ENCODE data around the gene TRIM68.

Gene TRIM68

GRCh38 chr11:4637662-4638047 lies 29.6 kb upstream of the TRIM68 start:
- H3K27me3 ChIP-seq (ENCODE audit: control insufficient read depth in 1 of 2, insufficient read depth in 2 of 2, low read length in 2 of 2) = peaks cover 4 to 9% of the 10 kb centered on the region in 2 donors
- no peak overlapping the region for H3K27ac ChIP-seq (ENCODE audit: low read depth, low read length)
- no peak overlapping the region for H3K9ac ChIP-seq (ENCODE audit: low read depth in 1 of 2, low read length in 2 of 2)
- H3K4me3 ChIP-seq (ENCODE audit: low read depth in 1 of 2, low read length in 2 of 2) = no peak overlapping the region
- H3K36me3 ChIP-seq (ENCODE audit: control insufficient read depth in 1 of 2, insufficient read depth in 2 of 2, low read length in 2 of 2) = no peaks in the 10 kb centered on the region
- no peaks in the 10 kb centered on the region for H3K4me1 ChIP-seq (ENCODE audit: control insufficient read depth in 1 of 2, insufficient read depth in 2 of 2, low read length in 2 of 2)
- H3K9me3 ChIP-seq (ENCODE audit: control insufficient read depth in 1 of 2, low read length in 2 of 2) = no peaks in the 10 kb centered on the region

DNA sequence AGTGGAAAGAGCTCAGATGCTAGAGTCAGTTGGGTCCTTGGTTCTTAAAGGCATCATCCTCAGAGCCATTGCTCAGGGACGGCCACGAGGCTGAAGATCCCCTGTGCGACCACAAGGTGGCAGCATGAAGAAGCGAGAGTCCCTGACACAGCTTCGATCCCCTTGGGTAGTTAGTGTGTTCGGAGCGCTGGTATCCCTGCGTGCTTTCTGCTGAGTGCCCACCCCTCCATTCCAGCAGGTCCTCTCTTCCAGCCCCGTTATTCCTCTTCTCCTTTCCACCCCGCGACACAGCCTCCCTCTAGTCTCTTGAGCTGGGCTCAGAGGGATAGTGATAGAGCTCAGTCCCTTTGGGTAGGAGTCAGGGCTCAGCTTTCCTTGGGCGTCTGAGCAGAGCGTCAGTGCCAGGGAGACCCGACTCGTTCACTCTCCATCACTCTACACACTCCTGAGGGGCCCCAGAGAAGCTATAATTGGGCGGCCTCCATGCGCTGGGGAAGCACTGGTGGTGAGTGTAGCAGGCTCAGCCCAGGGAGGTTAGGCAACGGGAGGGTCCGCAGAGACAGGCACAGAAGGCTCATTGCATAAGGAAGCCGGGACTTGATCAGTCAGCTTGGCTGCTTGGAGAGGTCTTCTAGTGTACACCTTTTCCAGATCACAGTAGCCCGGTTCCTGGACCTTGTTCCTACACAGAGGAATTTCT lies 29.1 kb upstream of the TRIM68 start, which contains the start of gene OR51D1:
OR51D1 (plus strand) TSS at position 516 of the 700 bp plus-strand sequence. CDS start 2,314 bp downstream, outside the sequence.
- Histone ChIP-seq H3K9me3 (ENCODE audit: control insufficient read depth in 1 of 2, low read length in 2 of 2) (no peaks in the 10 kb centered on the region), H3K27ac (ENCODE audit: low read depth, low read length) (no peak within 1 kb of the TSS), H3K4me3 (ENCODE audit: low read depth in 1 of 2, low read length in 2 of 2) (peak within 1 kb of the TSS; percentile 36 to 48), H3K9ac (ENCODE audit: low read depth in 1 of 2, low read length in 2 of 2) (no peak within 1 kb of the TSS), H3K36me3 (ENCODE audit: control insufficient read depth in 1 of 2, insufficient read depth in 2 of 2, low read length in 2 of 2) (no peaks in the 10 kb centered on the region), H3K27me3 (ENCODE audit: control insufficient read depth in 1 of 2, insufficient read depth in 2 of 2, low read length in 2 of 2) (peaks cover 4 to 9% of the 10 kb centered on the region in 2 donors), H3K4me1 (ENCODE audit: control insufficient read depth in 1 of 2, insufficient read depth in 2 of 2, low read length in 2 of 2) (no peaks in the 10 kb centered on the region)

GRCh38 chr11:4636136-4636535 lies 28.1 kb upstream of the TRIM68 start:
- Histone ChIP-seq H3K36me3 (ENCODE audit: control insufficient read depth in 1 of 2, insufficient read depth in 2 of 2, low read length in 2 of 2) (no peaks in the 10 kb centered on the region), H3K9me3 (ENCODE audit: control insufficient read depth in 1 of 2, low read length in 2 of 2) (no peaks in the 10 kb centered on the region), H3K4me1 (ENCODE audit: control insufficient read depth in 1 of 2, insufficient read depth in 2 of 2, low read length in 2 of 2) (no peaks in the 10 kb centered on the region), H3K27ac (ENCODE audit: low read depth, low read length) (no peak overlapping the region), H3K9ac (ENCODE audit: low read depth in 1 of 2, low read length in 2 of 2) (no peak overlapping the region), H3K27me3 (ENCODE audit: control insufficient read depth in 1 of 2, insufficient read depth in 2 of 2, low read length in 2 of 2) (peaks cover 4 to 5% of the 10 kb centered on the region in 2 donors), H3K4me3 (ENCODE audit: low read depth in 1 of 2, low read length in 2 of 2) (no peak overlapping the region)

- Histone ChIP-seq H3K27ac (ENCODE audit: low read depth, low read length) (no peak overlapping the region), H3K27me3 (ENCODE audit: control insufficient read depth in 1 of 2, insufficient read depth in 2 of 2, low read length in 2 of 2) (peaks cover 0 to 5% of the 10 kb centered on the region in 2 donors), H3K9ac (ENCODE audit: low read depth in 1 of 2, low read length in 2 of 2) (no peak overlapping the region), H3K4me3 (ENCODE audit: low read depth in 1 of 2, low read length in 2 of 2) (no peak overlapping the region), H3K4me1 (ENCODE audit: control insufficient read depth in 1 of 2, insufficient read depth in 2 of 2, low read length in 2 of 2) (no peaks in the 10 kb centered on the region), H3K36me3 (ENCODE audit: control insufficient read depth in 1 of 2, insufficient read depth in 2 of 2, low read length in 2 of 2) (no peaks in the 10 kb centered on the region), H3K9me3 (ENCODE audit: control insufficient read depth in 1 of 2, low read length in 2 of 2) (peaks cover 8 to 13% of the 10 kb centered on the region in 2 donors)
Measured at GRCh38 chr11:4626207-4627099, 18.4 kb upstream of the TRIM68 start.

DNA sequence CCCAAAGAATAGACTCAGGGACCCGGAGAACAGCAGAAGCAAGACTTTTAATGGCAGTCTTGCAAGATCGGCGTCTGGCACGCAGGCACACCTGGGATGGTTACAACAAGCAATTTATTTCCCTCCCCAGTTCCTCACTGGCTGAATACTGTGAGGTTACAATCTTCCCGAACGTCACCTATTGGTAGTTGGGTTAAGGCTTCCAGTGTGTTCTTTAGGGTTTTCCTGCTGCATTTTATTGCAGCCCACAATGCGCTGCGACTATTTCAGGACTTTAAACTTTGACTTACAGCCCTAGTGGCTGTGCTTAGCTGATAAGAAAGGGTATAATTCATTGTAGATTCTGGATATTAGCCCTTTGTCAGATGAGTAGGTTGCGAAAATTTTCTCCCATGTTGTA lies 11.5 kb upstream of the TRIM68 start:
- Histone ChIP-seq H3K9me3 (ENCODE audit: control insufficient read depth in 1 of 2, low read length in 2 of 2) (no peaks in the 10 kb centered on the region), H3K27ac (ENCODE audit: low read depth, low read length) (no peak overlapping the region)

GRCh38 chr11:4615856-4616444 lies 7.9 kb upstream of the TRIM68 start:
- Histone ChIP-seq H3K4me1 (ENCODE audit: control insufficient read depth in 1 of 2, insufficient read depth in 2 of 2, low read length in 2 of 2) (peaks cover 0 to 5% of the 10 kb centered on the region in 2 donors), H3K36me3 (ENCODE audit: control insufficient read depth in 1 of 2, insufficient read depth in 2 of 2, low read length in 2 of 2) (no peaks in the 10 kb centered on the region), H3K27ac (ENCODE audit: low read depth, low read length) (no peak overlapping the region), H3K27me3 (ENCODE audit: control insufficient read depth in 1 of 2, insufficient read depth in 2 of 2, low read length in 2 of 2) (no peaks in the 10 kb centered on the region), H3K9me3 (ENCODE audit: control insufficient read depth in 1 of 2, low read length in 2 of 2) (no peaks in the 10 kb centered on the region), H3K4me3 (ENCODE audit: low read depth in 1 of 2, low read length in 2 of 2) (no peak overlapping the region), H3K9ac (ENCODE audit: low read depth in 1 of 2, low read length in 2 of 2) (no peak overlapping the region)

More for the DNA sequence above, 11.5 kb upstream of the TRIM68 start:
- Histone ChIP-seq H3K4me1 (ENCODE audit: control insufficient read depth in 1 of 2, insufficient read depth in 2 of 2, low read length in 2 of 2) (peaks cover 0 to 5% of the 10 kb centered on the region in 2 donors), H3K27me3 (ENCODE audit: control insufficient read depth in 1 of 2, insufficient read depth in 2 of 2, low read length in 2 of 2) (no peaks in the 10 kb centered on the region), H3K9ac (ENCODE audit: low read depth in 1 of 2, low read length in 2 of 2) (no peak overlapping the region), H3K4me3 (ENCODE audit: low read depth in 1 of 2, low read length in 2 of 2) (no peak overlapping the region), H3K36me3 (ENCODE audit: control insufficient read depth in 1 of 2, insufficient read depth in 2 of 2, low read length in 2 of 2) (no peaks in the 10 kb centered on the region)

DNA sequence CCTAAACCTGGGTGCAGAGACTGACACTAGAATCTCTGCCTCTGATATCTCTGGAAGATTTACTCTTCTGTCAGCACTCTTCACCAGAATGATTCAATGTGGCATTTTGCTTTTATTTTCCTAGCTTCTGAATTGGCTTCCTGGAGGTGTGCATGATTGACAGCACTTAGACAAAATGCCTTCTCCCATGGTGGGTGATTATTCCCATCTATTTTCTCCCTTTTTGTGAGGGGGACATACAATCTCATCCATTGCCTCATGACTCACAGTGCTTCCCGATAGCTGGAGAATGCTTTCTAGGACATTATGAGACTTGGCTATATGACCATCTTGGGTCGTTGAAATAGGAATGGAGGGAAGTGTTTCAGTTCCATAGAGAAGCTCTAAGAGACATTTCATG lies 4.0 kb upstream of the TRIM68 start:
- Histone ChIP-seq H3K4me3 (ENCODE audit: low read depth in 1 of 2, low read length in 2 of 2) (no peak overlapping the region), H3K9me3 (ENCODE audit: control insufficient read depth in 1 of 2, low read length in 2 of 2) (no peaks in the 10 kb centered on the region), H3K4me1 (ENCODE audit: control insufficient read depth in 1 of 2, insufficient read depth in 2 of 2, low read length in 2 of 2) (peaks cover 9 to 14% of the 10 kb centered on the region in 2 donors), H3K27me3 (ENCODE audit: control insufficient read depth in 1 of 2, insufficient read depth in 2 of 2, low read length in 2 of 2) (no peaks in the 10 kb centered on the region), H3K27ac (ENCODE audit: low read depth, low read length) (no peak overlapping the region), H3K36me3 (ENCODE audit: control insufficient read depth in 1 of 2, insufficient read depth in 2 of 2, low read length in 2 of 2) (no peaks in the 10 kb centered on the region), H3K9ac (ENCODE audit: low read depth in 1 of 2, low read length in 2 of 2) (no peak overlapping the region)

DNA sequence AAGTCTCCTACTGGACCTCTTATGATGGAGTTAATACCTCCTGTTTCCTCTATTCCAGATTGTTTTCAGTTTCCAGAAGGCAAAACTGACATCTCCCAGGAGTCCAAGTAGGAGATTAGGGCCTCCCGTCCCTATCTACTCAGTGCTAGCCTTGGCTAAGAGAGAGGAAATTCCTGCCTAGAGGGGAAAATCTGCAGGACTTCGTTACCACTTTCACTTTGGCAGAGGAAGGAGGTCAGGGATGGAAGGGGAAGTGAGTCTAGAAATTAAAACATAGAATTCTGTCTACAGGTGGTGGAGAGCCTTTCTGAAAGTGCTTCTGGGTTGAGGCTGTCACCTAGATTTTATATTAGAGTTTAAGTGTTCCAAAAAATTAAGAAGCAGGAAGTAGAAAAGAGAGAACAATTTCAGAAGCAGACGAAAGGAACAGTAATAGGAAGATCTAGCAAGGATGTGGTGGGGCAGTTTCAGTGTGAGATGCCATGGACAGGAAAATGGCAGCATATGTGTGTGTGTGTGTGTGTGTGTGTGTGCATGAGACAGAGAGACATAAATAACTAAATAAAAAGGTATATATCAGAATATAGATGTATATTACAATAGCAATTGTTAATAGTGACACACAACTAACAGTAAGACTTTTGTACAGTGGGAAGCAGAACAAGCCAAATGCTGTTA lies 2.4 kb upstream of the TRIM68 start:
- Histone ChIP-seq H3K9ac (ENCODE audit: low read depth in 1 of 2, low read length in 2 of 2) (no peak overlapping the region), H3K4me3 (ENCODE audit: low read depth in 1 of 2, low read length in 2 of 2) (peak overlapping the region in 1 of 2 donors; percentile 23), H3K9me3 (ENCODE audit: control insufficient read depth in 1 of 2, low read length in 2 of 2) (no peaks in the 10 kb centered on the region)

DNA sequence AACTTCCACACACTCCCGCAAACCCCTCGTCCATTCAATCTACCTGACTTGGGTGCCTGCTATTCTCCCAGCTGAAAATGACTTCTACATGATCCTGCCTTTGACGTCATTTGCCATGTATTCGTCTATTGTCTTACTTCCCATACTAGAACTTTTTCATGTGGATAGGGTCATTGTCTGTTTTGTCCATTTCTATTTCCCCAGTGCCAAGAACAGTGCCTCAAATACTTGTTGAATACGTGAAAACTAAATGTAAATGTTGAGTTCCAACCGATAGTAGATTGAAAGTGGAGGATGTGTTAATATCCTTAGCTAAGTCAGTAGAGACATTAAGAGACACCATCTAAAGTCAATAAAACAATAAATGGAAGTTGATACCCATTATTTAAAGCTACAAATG lies 935 bp downstream of the TRIM68 start:
- peak overlapping the region; percentile 70 to 73 for H3K9ac ChIP-seq (ENCODE audit: low read depth in 1 of 2, low read length in 2 of 2)
- no peak overlapping the region for H3K27ac ChIP-seq (ENCODE audit: low read depth, low read length)
- H3K4me1 ChIP-seq (ENCODE audit: control insufficient read depth in 1 of 2, insufficient read depth in 2 of 2, low read length in 2 of 2) = peaks cover 14 to 19% of the 10 kb centered on the region in 2 donors
- peaks cover 13 to 20% of the 10 kb centered on the region in 2 donors for H3K36me3 ChIP-seq (ENCODE audit: control insufficient read depth in 1 of 2, insufficient read depth in 2 of 2, low read length in 2 of 2)
- peak overlapping the region; percentile 85 to 86 for H3K4me3 ChIP-seq (ENCODE audit: low read depth in 1 of 2, low read length in 2 of 2)
- H3K9me3 ChIP-seq (ENCODE audit: control insufficient read depth in 1 of 2, low read length in 2 of 2) = no peaks in the 10 kb centered on the region
- no peaks in the 10 kb centered on the region for H3K27me3 ChIP-seq (ENCODE audit: control insufficient read depth in 1 of 2, insufficient read depth in 2 of 2, low read length in 2 of 2)

More for the DNA sequence above, 2.4 kb upstream of the TRIM68 start:
- Histone ChIP-seq H3K27me3 (ENCODE audit: control insufficient read depth in 1 of 2, insufficient read depth in 2 of 2, low read length in 2 of 2) (no peaks in the 10 kb centered on the region), H3K27ac (ENCODE audit: low read depth, low read length) (no peak overlapping the region), H3K36me3 (ENCODE audit: control insufficient read depth in 1 of 2, insufficient read depth in 2 of 2, low read length in 2 of 2) (no peaks in the 10 kb centered on the region), H3K4me1 (ENCODE audit: control insufficient read depth in 1 of 2, insufficient read depth in 2 of 2, low read length in 2 of 2) (peaks cover 14 to 24% of the 10 kb centered on the region in 2 donors)

All from duodenal mucosa (tissue), 2 donors.